Ishikawa (cell line): ENCODE data around the gene ELANE.

Experiments
- CEBPB ChIP-seq: IDR thresholded peaks from 2 replicates; pipeline ENCODE4 v1.6.1; 2012
- CREB1 ChIP-seq: IDR thresholded peaks from 2 replicates; pipeline ENCODE4 v1.6.1; 2012; ENCODE audit warnings: low read depth
- EGR1 ChIP-seq: IDR thresholded peaks from 2 replicates; pipeline ENCODE4 v1.6.1; 2012
- EP300 ChIP-seq: IDR thresholded peaks from 2 replicates; pipeline ENCODE4 v1.6.1; 2012; ENCODE audit warnings: borderline replicate concordance
- FOXM1 ChIP-seq: IDR thresholded peaks from 2 replicates; pipeline ENCODE4 v1.6.1; 2012; ENCODE audit warnings: low read depth, borderline replicate concordance
- MAX ChIP-seq: IDR thresholded peaks from 2 replicates; pipeline ENCODE4 v1.6.1; 2012
- NFIC ChIP-seq: IDR thresholded peaks from 2 replicates; pipeline ENCODE4 v1.6.1; 2012
- RAD21 ChIP-seq: IDR thresholded peaks from 2 replicates; pipeline ENCODE4 v1.6.1; 2012; ENCODE audit warnings: low read depth
- TAF1 ChIP-seq: IDR thresholded peaks from 2 replicates; pipeline ENCODE4 v1.6.1; 2012; ENCODE audit warnings: low read depth, mild to moderate bottlenecking
- TCF12 ChIP-seq: IDR thresholded peaks from 2 replicates; pipeline ENCODE4 v1.6.1; 2012; ENCODE audit warnings: low read depth
- TEAD4 ChIP-seq: IDR thresholded peaks from 2 replicates; pipeline ENCODE4 v1.6.1; 2012
- YY1 ChIP-seq: IDR thresholded peaks from 2 replicates; pipeline ENCODE4 v1.6.1; 2012; ENCODE audit warnings: low read depth
- ZBTB7A ChIP-seq: IDR thresholded peaks from 2 replicates; pipeline ENCODE4 v1.6.1; 2012; ENCODE audit warnings: low read depth
- TF ChIP-seq, protein P1 (sequence below): IDR thresholded peaks from 2 replicates; pipeline ENCODE4 v1.6.1; 2012
- TF ChIP-seq, protein P2 (sequence below): IDR thresholded peaks from 2 replicates; pipeline ENCODE4 v1.6.1; 2012; ENCODE audit warnings: low read depth, mild to moderate bottlenecking

Gene ELANE

GRCh38 chr19:896434-896833, 44.3 kb downstream of the ELANE start:
- TF ChIP-seq MAX (no peak), YY1 (no peak), NFIC (no peak), TCF12 (no peak), ZBTB7A (no peak), FOXM1 (no peak), TEAD4 (no peak)

DNA sequence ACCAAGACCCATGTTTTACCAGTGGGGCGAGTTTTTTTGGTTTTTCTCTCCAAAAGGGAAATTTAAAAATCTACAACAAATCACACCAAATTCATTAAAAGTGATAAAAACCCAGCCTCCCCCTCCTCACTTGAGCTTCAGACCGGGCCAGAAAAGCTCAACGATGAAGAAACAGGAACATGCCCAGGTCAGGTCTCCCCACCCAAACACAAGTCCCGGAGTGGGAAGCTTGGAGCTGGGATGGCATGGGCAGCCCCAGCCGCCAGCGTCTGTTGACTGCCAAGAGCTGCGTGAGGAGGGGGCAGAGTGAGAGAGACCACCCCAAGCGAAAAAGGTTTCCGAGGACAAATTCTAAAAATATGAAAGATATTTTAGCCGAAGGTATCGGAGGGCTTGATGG, 44.9 kb downstream of the ELANE start:
- TF ChIP-seq, protein P1, sequence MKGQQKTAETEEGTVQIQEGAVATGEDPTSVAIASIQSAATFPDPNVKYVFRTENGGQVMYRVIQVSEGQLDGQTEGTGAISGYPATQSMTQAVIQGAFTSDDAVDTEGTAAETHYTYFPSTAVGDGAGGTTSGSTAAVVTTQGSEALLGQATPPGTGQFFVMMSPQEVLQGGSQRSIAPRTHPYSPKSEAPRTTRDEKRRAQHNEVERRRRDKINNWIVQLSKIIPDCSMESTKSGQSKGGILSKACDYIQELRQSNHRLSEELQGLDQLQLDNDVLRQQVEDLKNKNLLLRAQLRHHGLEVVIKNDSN, result no peak
- TF ChIP-seq FOXM1, result no peak
- TF ChIP-seq TAF1, result no peak
- TF ChIP-seq, protein P2, sequence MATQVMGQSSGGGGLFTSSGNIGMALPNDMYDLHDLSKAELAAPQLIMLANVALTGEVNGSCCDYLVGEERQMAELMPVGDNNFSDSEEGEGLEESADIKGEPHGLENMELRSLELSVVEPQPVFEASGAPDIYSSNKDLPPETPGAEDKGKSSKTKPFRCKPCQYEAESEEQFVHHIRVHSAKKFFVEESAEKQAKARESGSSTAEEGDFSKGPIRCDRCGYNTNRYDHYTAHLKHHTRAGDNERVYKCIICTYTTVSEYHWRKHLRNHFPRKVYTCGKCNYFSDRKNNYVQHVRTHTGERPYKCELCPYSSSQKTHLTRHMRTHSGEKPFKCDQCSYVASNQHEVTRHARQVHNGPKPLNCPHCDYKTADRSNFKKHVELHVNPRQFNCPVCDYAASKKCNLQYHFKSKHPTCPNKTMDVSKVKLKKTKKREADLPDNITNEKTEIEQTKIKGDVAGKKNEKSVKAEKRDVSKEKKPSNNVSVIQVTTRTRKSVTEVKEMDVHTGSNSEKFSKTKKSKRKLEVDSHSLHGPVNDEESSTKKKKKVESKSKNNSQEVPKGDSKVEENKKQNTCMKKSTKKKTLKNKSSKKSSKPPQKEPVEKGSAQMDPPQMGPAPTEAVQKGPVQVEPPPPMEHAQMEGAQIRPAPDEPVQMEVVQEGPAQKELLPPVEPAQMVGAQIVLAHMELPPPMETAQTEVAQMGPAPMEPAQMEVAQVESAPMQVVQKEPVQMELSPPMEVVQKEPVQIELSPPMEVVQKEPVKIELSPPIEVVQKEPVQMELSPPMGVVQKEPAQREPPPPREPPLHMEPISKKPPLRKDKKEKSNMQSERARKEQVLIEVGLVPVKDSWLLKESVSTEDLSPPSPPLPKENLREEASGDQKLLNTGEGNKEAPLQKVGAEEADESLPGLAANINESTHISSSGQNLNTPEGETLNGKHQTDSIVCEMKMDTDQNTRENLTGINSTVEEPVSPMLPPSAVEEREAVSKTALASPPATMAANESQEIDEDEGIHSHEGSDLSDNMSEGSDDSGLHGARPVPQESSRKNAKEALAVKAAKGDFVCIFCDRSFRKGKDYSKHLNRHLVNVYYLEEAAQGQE, result no peak
- no peak for TF ChIP-seq RAD21
- TF ChIP-seq TEAD4, result no peak
- no peak for TF ChIP-seq EP300
- no peak for TF ChIP-seq CREB1

DNA sequence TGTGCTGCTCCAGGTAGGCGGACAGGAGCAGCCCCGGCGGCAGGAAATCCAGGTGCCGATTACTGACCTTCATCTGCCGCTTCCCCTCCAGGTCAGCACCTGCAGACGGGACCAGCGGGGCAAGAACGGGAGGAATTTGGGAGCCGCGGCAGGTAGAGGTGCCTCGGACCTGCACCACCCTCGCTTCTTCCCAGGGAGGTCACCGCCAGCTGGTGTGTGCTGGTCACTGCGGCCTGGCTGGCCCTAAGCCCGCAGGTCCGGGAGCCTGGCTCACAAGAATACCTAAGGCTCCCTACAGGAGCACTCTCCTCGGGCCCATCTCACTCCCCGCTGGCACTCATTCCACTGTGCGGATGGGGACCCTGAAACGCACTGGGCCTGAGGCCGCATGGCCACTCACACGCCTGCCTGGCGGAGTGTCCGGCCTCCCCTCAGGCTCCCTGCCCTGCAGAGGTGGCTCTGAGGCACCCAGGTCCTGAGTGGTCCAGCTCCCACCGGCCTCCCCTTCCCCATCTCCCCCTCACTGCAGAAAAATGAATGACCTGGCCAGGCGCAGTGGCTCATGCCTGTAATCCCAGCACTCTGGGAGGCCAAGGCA, 45.4 kb downstream of the ELANE start:
- no peak for TF ChIP-seq EP300
- TF ChIP-seq TCF12, result no peak
- no peak for TF ChIP-seq FOXM1
- TF ChIP-seq, protein P2, result no peak
- TF ChIP-seq, protein P1, result no peak
- no peak for TF ChIP-seq TAF1
- no peak for TF ChIP-seq CEBPB
- no peak for TF ChIP-seq MAX
- no peak for TF ChIP-seq YY1
- no peak for TF ChIP-seq TEAD4
- TF ChIP-seq CREB1, result no peak
- no peak for TF ChIP-seq EGR1
- TF ChIP-seq ZBTB7A, result no peak
- no peak for TF ChIP-seq NFIC
- no peak for TF ChIP-seq RAD21

GRCh38 chr19:898663-899062, 46.6 kb downstream of the ELANE start:
- TF ChIP-seq TAF1 (no peak), FOXM1 (no peak), TEAD4 (no peak), EP300 (no peak), TCF12 (no peak), MAX (no peak), CREB1 (no peak), YY1 (no peak), NFIC (no peak), EGR1 (no peak), ZBTB7A (no peak), CEBPB (no peak), RAD21 (no peak)
- TF ChIP-seq, protein P2, result no peak
